PFSK-1 (cell line): Measurements from ENCODE around the gene BICD1.

Source experiments
- POLR2AphosphoS5 ChIP-seq: IDR thresholded peaks from 2 replicates; pipeline ENCODE4 v1.6.1; 2012; ENCODE audit warnings: low read depth, mild to moderate bottlenecking, control low read depth, low read length, moderate library complexity
- SIN3A ChIP-seq: IDR thresholded peaks from 2 replicates; pipeline ENCODE4 v1.6.1; 2012; ENCODE audit warnings: mild to moderate bottlenecking, low read length, moderate library complexity, borderline replicate concordance; ENCODE audit not compliant: insufficient read depth
- TAF1 ChIP-seq: IDR thresholded peaks from 2 replicates; pipeline ENCODE4 v1.6.1; 2012; ENCODE audit warnings: low read length, control low read depth, borderline replicate concordance; ENCODE audit not compliant: insufficient read depth
- TF ChIP-seq, protein P1 (sequence below), 2 experiments: IDR thresholded peaks; 2 replicates each; pipeline versions ENCODE4 v1.6.1 to v1.8.0; 2011 to 2012; ENCODE audit warnings: low read depth in 2 of 2, low read length in 2 of 2, control low read depth in 1 of 2, inconsistent platforms in 1 of 2, mild to moderate bottlenecking in 1 of 2, moderate library complexity in 1 of 2; ENCODE audit not compliant: insufficient read depth in 1 of 2

DNA sequence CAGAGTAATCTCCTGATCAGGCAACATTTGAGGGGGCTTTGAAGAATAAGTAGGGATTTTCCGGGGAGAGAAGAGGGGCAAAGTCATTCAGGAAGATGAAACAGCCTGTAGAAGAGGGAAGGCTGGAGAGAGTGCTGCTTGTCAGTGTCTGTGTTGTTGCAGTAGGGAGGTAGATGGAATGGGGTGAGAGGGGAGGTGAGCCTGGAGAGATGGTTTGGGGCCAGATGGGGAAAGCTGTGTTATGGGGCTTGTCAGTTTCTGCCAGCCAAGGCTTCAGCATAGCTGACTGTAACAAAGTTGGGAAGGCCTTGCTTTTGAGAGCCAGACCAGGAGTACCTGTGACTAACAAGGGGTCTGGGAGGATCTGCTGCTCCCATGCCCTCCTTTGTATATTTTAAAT, 18.0 kb downstream of the BICD1 start:
- no peak for TF ChIP-seq POLR2AphosphoS5
- TF ChIP-seq, protein P1, sequence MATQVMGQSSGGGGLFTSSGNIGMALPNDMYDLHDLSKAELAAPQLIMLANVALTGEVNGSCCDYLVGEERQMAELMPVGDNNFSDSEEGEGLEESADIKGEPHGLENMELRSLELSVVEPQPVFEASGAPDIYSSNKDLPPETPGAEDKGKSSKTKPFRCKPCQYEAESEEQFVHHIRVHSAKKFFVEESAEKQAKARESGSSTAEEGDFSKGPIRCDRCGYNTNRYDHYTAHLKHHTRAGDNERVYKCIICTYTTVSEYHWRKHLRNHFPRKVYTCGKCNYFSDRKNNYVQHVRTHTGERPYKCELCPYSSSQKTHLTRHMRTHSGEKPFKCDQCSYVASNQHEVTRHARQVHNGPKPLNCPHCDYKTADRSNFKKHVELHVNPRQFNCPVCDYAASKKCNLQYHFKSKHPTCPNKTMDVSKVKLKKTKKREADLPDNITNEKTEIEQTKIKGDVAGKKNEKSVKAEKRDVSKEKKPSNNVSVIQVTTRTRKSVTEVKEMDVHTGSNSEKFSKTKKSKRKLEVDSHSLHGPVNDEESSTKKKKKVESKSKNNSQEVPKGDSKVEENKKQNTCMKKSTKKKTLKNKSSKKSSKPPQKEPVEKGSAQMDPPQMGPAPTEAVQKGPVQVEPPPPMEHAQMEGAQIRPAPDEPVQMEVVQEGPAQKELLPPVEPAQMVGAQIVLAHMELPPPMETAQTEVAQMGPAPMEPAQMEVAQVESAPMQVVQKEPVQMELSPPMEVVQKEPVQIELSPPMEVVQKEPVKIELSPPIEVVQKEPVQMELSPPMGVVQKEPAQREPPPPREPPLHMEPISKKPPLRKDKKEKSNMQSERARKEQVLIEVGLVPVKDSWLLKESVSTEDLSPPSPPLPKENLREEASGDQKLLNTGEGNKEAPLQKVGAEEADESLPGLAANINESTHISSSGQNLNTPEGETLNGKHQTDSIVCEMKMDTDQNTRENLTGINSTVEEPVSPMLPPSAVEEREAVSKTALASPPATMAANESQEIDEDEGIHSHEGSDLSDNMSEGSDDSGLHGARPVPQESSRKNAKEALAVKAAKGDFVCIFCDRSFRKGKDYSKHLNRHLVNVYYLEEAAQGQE (IDR thresholded peaks at IDR 0.05; ENCODE audit: insufficient read depth in 1 of 2, low read depth in 2 of 2, low read length in 2 of 2): no peak
- no peak for TF ChIP-seq TAF1
- TF ChIP-seq SIN3A: no peak
